IMR-90 (cell line): Measurements from ENCODE around the gene HNRNPC.

Source experiments
- CTCF ChIP-seq: conservative IDR thresholded peaks from 2 replicates; pipeline ENCODE4 v1.5.1; 2012; ENCODE audit warnings: mild to moderate bottlenecking, low read depth, low read length, improper control_type of control experiment
- MXI1 ChIP-seq: IDR thresholded peaks from 2 replicates; pipeline ENCODE4 v1.6.1; 2012; ENCODE audit warnings: low read depth, mild to moderate bottlenecking, low read length, moderate library complexity, borderline replicate concordance
- POLR2A ChIP-seq: IDR thresholded peaks from 2 replicates; pipeline ENCODE4 v1.6.1; 2012; ENCODE audit warnings: mild to moderate bottlenecking, low read depth, low read length

DNA sequence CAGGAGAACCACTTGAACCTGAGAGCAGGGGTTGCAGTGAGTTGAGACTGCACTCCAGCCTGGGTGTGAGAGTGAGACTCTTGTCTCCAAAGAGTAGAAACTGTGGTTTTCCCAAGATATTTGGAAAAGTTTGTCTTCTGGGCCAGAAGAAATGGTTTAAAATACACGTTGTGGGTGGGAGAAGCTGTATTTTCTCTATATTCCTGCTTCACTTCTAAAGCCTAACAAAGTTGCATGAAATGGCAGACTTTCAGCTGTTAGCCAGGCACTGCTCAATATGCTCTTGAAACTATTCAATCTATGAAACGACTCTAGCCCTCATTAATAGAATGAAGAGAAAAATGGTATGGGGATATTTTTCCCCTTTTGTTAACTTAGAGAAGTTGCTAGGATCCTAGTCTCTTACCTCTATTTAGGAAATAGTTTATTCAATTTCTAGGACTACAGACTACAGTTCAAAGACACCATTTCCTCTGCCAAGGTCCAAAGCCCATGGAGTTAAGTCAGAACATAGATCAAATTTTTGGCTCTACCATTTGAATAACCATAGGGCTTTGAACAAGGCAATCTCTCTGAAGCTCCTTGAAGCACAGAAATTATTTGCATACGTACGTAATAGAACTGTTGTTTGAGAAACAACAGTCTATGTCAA, 64.1 kb downstream of the HNRNPC start:
- TF ChIP-seq CTCF: no peak
- no peak for TF ChIP-seq MXI1
- no peak for TF ChIP-seq POLR2A
